ENCODE measurements around the gene VWCE. TPM values are rescaled to one million over a fixed set of nuclear protein-coding genes. Genes with fewer than 3 reads are reported as not detected.

VWCE gene
- total RNA-seq, 1 donor from 2014 or later, result 25.3 TPM

DNA sequence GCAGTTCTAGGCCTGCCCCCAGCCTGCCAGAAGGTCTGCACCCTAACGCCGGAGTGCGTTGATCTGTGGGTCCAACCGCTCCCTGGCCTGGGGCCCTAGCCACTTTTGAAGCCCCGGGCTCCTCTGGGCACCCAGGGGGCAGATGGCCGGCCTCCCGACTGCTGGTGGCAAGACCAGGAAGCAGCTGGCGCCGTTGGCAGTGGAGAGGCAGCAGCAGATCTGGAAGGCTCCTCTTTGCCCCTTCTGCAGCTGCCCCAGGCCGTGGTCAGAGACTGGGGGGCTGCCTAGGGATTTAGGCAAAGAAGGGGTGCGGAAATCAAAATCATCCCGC is 445 bp upstream of the VWCE start:
- TF ChIP-seq, protein P1, sequence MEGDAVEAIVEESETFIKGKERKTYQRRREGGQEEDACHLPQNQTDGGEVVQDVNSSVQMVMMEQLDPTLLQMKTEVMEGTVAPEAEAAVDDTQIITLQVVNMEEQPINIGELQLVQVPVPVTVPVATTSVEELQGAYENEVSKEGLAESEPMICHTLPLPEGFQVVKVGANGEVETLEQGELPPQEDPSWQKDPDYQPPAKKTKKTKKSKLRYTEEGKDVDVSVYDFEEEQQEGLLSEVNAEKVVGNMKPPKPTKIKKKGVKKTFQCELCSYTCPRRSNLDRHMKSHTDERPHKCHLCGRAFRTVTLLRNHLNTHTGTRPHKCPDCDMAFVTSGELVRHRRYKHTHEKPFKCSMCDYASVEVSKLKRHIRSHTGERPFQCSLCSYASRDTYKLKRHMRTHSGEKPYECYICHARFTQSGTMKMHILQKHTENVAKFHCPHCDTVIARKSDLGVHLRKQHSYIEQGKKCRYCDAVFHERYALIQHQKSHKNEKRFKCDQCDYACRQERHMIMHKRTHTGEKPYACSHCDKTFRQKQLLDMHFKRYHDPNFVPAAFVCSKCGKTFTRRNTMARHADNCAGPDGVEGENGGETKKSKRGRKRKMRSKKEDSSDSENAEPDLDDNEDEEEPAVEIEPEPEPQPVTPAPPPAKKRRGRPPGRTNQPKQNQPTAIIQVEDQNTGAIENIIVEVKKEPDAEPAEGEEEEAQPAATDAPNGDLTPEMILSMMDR (IDR thresholded peaks at IDR 0.05; ENCODE audit: unreplicated experiment), result no peak
- no peaks in the 10 kb centered on the region for H3K9me3 Mint-ChIP-seq (ENCODE audit: unreplicated experiment)
- H3K27me3 Mint-ChIP-seq (ENCODE audit: unreplicated experiment), result peaks cover 20% of the 10 kb centered on the region
- peaks cover 44% of the 10 kb centered on the region for H3K4me1 Mint-ChIP-seq (ENCODE audit: unreplicated experiment)
- DNase-seq (ENCODE audit: low spot score), result no peak
- H3K4me3 Mint-ChIP-seq (ENCODE audit: unreplicated experiment), result peak overlapping the region; percentile 88
- H3K36me3 Mint-ChIP-seq (ENCODE audit: low read depth, unreplicated experiment), result peaks cover 31% of the 10 kb centered on the region
- H3K27ac Mint-ChIP-seq (ENCODE audit: unreplicated experiment), result no peak overlapping the region

DNA sequence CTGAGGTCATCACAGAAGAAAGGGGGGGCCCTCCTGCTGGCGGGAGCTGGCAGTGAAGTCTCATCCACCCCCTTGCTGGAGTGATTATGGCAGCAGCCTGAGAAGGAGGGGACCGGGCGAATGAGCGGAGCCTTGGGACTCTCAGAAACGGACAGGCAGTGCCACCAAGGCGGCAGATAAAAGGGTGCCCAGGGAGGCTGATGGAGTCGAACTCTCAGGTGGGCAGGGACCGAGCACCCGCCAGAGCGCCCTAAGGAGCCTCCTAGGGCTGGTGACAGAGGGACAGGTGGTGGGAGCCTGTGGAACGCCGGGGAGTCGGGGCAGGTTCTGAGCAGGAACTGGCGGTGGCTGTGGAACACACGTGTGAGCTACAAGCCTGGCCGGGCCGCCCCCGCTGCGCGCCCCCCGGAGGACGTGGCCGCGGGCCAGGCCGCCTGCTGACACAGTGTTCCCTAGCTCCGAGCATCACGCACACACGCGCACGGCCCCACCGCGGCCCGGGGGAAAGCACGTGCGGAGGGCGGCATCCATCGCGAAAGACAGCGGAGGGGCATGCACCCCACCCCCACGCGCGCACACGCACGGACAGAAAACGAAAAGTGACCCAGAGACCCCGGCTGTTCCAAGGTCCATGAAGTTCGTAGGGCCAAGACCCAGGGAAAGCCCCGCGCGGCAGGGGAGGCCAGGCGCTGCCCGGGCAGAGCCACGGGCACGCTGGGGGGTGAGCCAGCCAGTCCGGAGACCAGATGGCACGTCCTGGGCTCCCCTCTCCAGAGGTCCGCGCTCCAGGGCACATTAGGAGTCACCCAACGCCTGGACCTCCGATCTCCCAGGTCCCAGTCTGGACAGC is 1.0 kb downstream of the VWCE start:
- H3K27ac Mint-ChIP-seq (ENCODE audit: unreplicated experiment), result no peak overlapping the region

DNA sequence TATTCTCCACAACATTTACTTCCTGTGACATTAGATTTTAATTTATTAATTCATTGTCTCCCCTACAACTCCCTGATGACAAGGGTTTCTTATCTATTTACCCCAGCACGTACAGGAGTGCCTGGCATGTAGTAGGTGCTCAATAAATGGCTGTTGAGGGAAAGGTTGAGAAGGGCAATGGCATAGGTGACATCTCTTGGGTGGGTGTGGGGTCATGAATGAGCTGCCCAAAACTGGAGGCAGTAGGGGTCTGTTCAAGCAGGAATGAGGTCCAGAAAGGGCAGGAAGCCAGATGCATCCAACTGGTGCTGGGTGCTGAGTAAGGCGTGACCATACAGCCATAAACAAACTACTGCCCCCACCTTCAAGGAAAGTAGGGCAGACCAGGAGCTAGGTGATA is 2.8 kb downstream of the VWCE start:
- Mint-ChIP-seq H3K4me1 (ENCODE audit: unreplicated experiment) (peaks cover 30% of the 10 kb centered on the region), H3K9me3 (ENCODE audit: unreplicated experiment) (no peaks in the 10 kb centered on the region), H3K36me3 (ENCODE audit: low read depth, unreplicated experiment) (peaks cover 23% of the 10 kb centered on the region), H3K27me3 (ENCODE audit: unreplicated experiment) (peaks cover 20% of the 10 kb centered on the region), H3K4me3 (ENCODE audit: unreplicated experiment) (peak overlapping the region; percentile 78), H3K27ac (ENCODE audit: unreplicated experiment) (peak overlapping the region; percentile 63)
- DNase-seq (ENCODE audit: low spot score), result no peak
- TF ChIP-seq, protein P1 (IDR thresholded peaks at IDR 0.05; ENCODE audit: unreplicated experiment), result no peak

More for the DNA sequence above, 1.0 kb downstream of the VWCE start:
- Mint-ChIP-seq H3K36me3 (ENCODE audit: low read depth, unreplicated experiment) (peaks cover 28% of the 10 kb centered on the region), H3K27me3 (ENCODE audit: unreplicated experiment) (peaks cover 24% of the 10 kb centered on the region), H3K9me3 (ENCODE audit: unreplicated experiment) (no peaks in the 10 kb centered on the region), H3K4me1 (ENCODE audit: unreplicated experiment) (peaks cover 42% of the 10 kb centered on the region), H3K4me3 (ENCODE audit: unreplicated experiment) (peak overlapping the region; percentile 88)
- peak; percentile 26 for DNase-seq (ENCODE audit: low spot score)
- TF ChIP-seq, protein P1 (IDR thresholded peaks at IDR 0.05; ENCODE audit: unreplicated experiment), result no peak

DNA sequence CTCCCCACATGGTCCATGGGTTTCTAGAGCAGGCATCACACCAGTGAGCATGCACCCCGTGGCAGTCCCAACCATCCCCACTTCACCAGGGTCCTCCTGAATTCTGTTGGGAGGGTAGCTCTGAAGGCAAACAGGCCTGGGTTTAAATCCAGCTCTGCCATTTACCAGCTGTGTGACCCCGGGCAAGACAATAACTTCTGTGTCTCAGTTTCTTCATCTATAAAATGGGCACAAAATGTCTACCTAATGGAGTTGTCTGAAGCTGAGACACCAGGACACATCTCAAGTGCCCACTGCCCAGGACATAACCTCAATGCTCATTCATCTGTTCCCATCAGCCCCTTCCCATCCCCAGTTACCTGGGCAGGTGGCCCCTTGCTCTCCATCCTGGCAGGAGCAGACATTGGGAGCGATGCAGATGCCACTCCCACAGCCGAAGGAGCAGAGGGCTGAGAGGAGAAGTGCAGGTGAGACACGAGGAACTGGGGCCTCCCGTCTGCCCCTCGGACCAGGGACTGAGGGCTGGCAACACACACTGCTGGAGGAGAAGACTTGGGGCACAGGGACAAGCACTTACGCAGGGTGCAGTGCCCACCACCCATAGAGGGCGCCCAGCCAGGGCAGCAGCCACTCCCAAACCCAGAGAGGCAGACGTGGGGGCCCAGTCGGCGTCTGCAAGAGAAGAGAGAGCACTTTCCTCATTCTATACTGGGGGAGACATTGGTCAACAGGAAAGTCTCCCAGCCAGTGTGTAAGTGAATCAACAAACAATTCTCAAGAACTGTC is 4.0 kb downstream of the VWCE start:
- peaks cover 28% of the 10 kb centered on the region for H3K4me1 Mint-ChIP-seq (ENCODE audit: unreplicated experiment)
- DNase-seq (ENCODE audit: low spot score), result no peak
- H3K9me3 Mint-ChIP-seq (ENCODE audit: unreplicated experiment), result no peaks in the 10 kb centered on the region
- no peak overlapping the region for H3K4me3 Mint-ChIP-seq (ENCODE audit: unreplicated experiment)
- peaks cover 19% of the 10 kb centered on the region for H3K27me3 Mint-ChIP-seq (ENCODE audit: unreplicated experiment)
- peaks cover 23% of the 10 kb centered on the region for H3K36me3 Mint-ChIP-seq (ENCODE audit: low read depth, unreplicated experiment)
- TF ChIP-seq, protein P1 (IDR thresholded peaks at IDR 0.05; ENCODE audit: unreplicated experiment), result no peak
- no peak overlapping the region for H3K27ac Mint-ChIP-seq (ENCODE audit: unreplicated experiment)
